ENCODE results near the gene SKI. TPM values are rescaled to one million over a fixed set of nuclear protein-coding genes. Genes with fewer than 3 reads are reported as not detected.

SKI gene
- total and polyA plus RNA-seq, 2 of the 4 experiments (the other 2 are of a cell fraction): 2.3 to 20.1 TPM

- H3K4me3 ChIP-seq (ENCODE audit: insufficient read depth, low read depth, low read length): no peak overlapping the region
- H3K9me3 ChIP-seq (ENCODE audit: control insufficient read depth, insufficient read depth, low read length): no peaks in the 10 kb centered on the region
- no peaks in the 10 kb centered on the region; the same call in 1 of the 2 replicates for H4K20me1 ChIP-seq (ENCODE audit: insufficient read depth, low read length)
- no peak overlapping the region; a peak in 1 of 4 replicates for H4K8ac ChIP-seq (ENCODE audit: low read depth in 2 of 2, low read length in 2 of 2)
- H2AK9ac ChIP-seq (replicated peaks; ENCODE audit: low read depth, low read length, poor library complexity): no peak overlapping the region
- no peak overlapping the region for H2BK15ac ChIP-seq (ENCODE audit: low read depth, low read length)
- ChIA-PET CTCF (no interaction called here), POLR2A (ENCODE audit: unreplicated experiment) (no interaction called here)
- H2BK120ac ChIP-seq (ENCODE audit: low read depth, low read length): 0 out of 2 replicates have a peak overlapping the region, but pooled peaks have one; percentile 4
- TF ChIP-seq USF2 (IDR thresholded peaks at IDR 0.05; ENCODE audit: low read depth, low read length) (no peak), MAFK (IDR thresholded peaks at IDR 0.05; ENCODE audit: low read depth, low read length) (no peak), CHD1 (IDR thresholded peaks at IDR 0.05; ENCODE audit: low read depth, low read length) (no peak), RCOR1 (IDR thresholded peaks at IDR 0.05; ENCODE audit: insufficient replicate concordance, low read length) (no peak), FOS (IDR thresholded peaks at IDR 0.05; ENCODE audit: low read depth, low read length) (no peak), SMC3 (IDR thresholded peaks at IDR 0.05; ENCODE audit: low read depth, low read length) (no peak), POLR2A (IDR thresholded peaks at IDR 0.05; ENCODE audit: low read depth, low read length) (no peak), NFE2L2 (IDR thresholded peaks at IDR 0.05; ENCODE audit: low read depth, low read length) (no peak), CTCF (conservative IDR thresholded peaks at IDR 0.05; ENCODE audit: low read depth, low read length) (no peak)
- no peak overlapping the region for H3K4ac ChIP-seq (ENCODE audit: low read depth, low read length)
- H3K9ac ChIP-seq (ENCODE audit: low read depth, low read length): no peak overlapping the region
- peaks cover 27% of the 10 kb centered on the region for H3K4me1 ChIP-seq (ENCODE audit: control insufficient read depth, insufficient read depth, low read length)
- dilution Hi-C loops (cut with HindIII; ENCODE audit: low sequenced_read_pairs, unreplicated experiment): no loop called here
- 93% methylated on average over 6 of the region's 14 CpGs; no CpG with 5 or more reads in 1 of the 2 experiments for WGBS, 2 experiments (ENCODE audit: extremely low coverage in 2 of 2, insufficient read length in 1 of 2)
- H2AFZ ChIP-seq (replicated peaks; ENCODE audit: low read length, poor library complexity): no peak overlapping the region
- in situ Hi-C loops (cut with MboI; ENCODE audit: low sequenced_read_pairs): no loop called here
- peaks cover 0 to 20% of the 10 kb centered on the region in 2 experiments; a peak in 3 of 4 replicates for H3K79me1 ChIP-seq (ENCODE audit: low read depth in 1 of 2, low read length in 2 of 2)
- no peak overlapping the region for H2BK20ac ChIP-seq (ENCODE audit: low read depth, low read length)
- no peak for ATAC-seq (ENCODE audit: low read depth)
- no peak overlapping the region for H3K56ac ChIP-seq (ENCODE audit: extremely low read depth, insufficient read depth, low read length)
- no peak overlapping the region for H3K23ac ChIP-seq (ENCODE audit: low read depth, low read length)
- no TSS peak for BruUV-seq (replicated peaks)
- intact Hi-C loops (cut with micrococcal nuclease): no loop called here
- no peak overlapping the region for H3K4me2 ChIP-seq (ENCODE audit: low read depth, low read length)
- H3K9me1 ChIP-seq (ENCODE audit: insufficient read depth, low read length): peaks cover 7% of the 10 kb centered on the region; the same call in 1 of the 2 replicates
- DNase-seq: no peak
- no peak overlapping the region for H3K18ac ChIP-seq (ENCODE audit: low read depth, low read length)
- no peaks in the 10 kb centered on the region for H3K36me3 ChIP-seq (ENCODE audit: control insufficient read depth, insufficient read depth, low read length)
- H3K27me3 ChIP-seq (ENCODE audit: control insufficient read depth, insufficient read depth, low read length): no peaks in the 10 kb centered on the region
- no peak overlapping the region for H4K5ac ChIP-seq (ENCODE audit: low read depth, low read length)
- no peak overlapping the region for H3K27ac ChIP-seq (ENCODE audit: insufficient read depth, low read length)
- no peak overlapping the region for H2BK5ac ChIP-seq (ENCODE audit: low read depth, low read length, poor library complexity, severe bottlenecking)
- no peak overlapping the region; the same call in 1 of the 2 replicates for H4K91ac ChIP-seq (ENCODE audit: insufficient read depth, low read depth, low read length)
- H3K14ac ChIP-seq (replicated peaks; ENCODE audit: low read depth, low read length): no peak overlapping the region
- H2AK5ac ChIP-seq (ENCODE audit: low read depth, low read length): peak overlapping the region; percentile 58; the same call in 1 of the 2 replicates
Observed at GRCh38 chr1:2215329-2215728, 12.8 kb upstream of the SKI start.
